ENCODE results near the gene CASP7.

Gene CASP7

DNA sequence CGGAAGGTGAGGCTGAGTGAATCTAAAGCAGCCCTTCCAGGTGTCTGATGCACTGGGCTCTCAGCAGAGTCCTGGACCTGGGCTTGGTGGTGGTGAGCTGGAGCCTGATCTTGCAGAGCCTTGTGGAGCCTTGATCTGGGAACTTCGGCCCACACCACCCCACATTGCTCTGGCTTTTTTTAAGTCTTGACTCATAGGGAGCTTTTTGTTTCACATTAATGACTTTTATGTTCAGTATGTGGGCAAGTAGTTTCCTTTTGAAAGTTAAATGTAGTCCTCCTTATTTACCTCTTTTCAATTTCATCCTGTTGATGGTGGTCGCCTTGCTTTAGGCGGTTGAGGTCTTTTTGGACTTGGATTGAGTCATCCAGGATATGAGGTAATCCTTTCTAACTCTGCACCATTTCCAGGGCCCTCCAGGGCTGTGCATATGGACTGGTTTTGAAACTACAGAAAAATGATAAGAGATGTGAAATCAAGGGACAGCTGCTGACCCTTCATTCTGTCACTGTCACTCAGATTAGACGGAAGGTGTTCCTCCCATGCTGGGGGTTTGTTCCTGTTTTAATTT, 12.9 kb upstream of the CASP7 start:
- DNase-seq: no peak

GRCh38 chr10:113680190-113681111, 739 bp downstream of the CASP7 start:
- peak; percentile 27 for DNase-seq

GRCh38 chr10:113681533-113682470, 2.1 kb downstream of the CASP7 start:
- DNase-seq: peak; percentile 30

DNA sequence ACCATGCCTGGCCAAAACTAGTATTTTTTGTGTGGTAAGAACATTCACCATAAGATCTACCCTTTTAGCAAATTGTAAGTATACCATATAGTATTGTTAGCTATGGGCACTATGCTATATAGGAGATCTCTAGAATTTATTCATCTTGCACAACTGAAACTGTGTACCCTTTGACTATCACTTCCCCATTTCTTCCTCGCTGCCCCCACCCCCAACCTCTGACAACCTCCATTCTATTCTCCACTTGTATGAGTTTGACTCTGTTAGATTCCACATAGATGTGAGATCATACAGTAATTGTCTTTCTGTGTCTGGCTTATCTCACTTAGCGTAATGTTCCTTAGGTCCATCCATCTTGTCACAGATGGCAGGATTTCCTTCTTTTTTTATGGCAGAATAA, 3.6 kb downstream of the CASP7 start:
- DNase-seq: no peak

GRCh38 chr10:113686028-113686427, 6.3 kb downstream of the CASP7 start:
- no peak for DNase-seq

DNA sequence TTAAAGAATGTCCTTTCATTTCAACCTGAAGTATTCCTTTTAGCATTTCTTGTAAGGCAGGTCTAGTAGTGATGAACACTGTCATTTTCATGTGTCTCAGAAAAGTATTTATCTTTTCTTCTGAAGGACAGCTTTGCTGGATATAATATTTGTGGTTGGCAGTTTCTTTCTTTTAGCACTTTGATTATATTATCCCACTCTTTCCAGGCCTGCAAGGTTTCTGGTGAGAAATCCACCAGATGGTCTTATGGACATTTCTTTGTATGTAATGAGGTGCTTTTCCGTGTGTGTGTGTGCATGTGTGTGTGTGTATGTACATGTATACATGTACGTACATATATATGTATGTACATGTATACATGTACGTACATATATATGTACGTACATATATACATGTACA, 7.3 kb downstream of the CASP7 start:
- no peak for DNase-seq

- no peak for DNase-seq
These were observed 9.3 kb downstream of the CASP7 start for GRCh38 chr10:113689057-113689456.

- DNase-seq: no peak
These were observed 9.9 kb downstream of the CASP7 start for GRCh38 chr10:113689574-113689973.

DNA sequence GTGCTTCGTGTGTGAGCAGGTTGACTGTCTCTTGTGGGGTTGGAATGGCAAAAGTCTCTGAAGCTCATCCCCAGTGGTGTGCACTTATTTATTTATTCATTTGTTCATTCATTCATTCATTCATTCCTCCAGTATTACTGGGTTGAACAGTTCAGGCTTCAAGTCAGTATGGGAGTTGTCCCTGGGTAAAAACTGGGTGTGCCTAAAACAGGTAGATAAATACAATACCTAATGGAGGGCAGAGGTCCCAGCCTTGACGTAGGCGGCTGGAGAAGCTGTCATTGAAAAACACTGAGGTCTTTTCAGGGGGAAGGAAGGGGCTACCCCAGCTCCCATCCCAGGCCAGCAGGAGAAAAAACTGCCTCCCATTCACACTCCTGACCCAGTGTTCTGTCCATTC, 11.0 kb downstream of the CASP7 start:
- DNase-seq: no peak

DNA sequence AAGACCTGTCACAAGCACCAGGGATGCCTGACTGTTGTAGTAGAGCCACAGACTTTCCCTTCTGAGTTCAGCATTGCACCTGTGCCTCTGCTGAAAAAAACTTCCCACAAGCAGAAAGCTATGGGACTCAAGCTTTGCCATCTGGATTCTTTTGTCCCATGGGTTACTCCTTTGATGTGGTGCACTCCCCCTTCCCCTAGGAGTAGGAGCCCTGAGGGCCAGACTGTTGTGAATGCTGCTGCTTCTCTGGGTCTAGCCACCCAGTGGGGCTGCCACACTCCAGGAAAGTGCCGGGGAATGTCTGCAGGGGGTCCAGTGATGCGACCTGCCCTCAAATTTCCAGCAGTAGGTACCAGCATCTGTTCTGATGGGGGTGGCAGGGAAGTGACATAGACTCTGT, 11.7 kb downstream of the CASP7 start:
- no peak for DNase-seq

DNA sequence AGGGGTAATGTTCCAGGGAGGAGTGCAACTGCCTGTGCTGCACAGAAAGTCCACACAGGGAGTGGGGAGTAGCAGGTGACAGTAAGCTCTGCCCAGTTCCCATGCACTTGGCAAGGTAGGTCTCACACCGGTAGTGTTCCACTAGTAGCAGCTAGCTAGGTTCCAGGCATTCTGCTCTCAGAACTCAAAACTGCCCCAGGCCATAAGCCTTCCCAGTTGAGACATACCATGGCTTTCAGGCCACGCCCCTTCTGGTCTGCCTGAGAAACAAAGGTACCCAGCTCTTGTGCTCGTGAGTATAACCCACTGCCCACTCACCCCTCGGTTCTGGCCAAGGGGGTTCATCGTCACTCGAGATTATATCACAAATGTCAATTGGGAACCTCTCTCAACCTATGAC, 12.6 kb downstream of the CASP7 start:
- no peak for DNase-seq

DNA sequence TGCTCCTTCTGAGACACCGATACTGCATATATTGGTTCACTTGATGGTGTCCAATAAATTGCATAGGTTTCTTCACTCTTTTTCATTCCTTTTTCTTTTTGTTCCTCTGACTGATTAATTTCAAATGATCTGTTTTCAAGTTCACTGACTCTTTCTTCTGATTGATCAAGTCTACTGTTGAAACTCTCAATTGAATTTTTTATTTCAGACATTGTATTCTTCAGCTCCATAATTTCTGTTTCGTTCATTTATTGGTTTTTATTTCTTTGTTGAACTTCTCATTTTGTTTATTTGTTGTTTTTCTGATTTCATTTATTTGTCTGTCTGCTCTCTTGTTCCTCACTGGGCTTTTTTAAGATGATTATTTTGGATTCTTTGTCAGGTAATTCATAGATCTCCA, 13.6 kb downstream of the CASP7 start:
- DNase-seq: no peak

- no peak for DNase-seq
These were observed 16.0 kb downstream of the CASP7 start for GRCh38 chr10:113695691-113696090.

- DNase-seq: no peak
These were observed 17.9 kb downstream of the CASP7 start for GRCh38 chr10:113697595-113697994.

GRCh38 chr10:113704637-113705343, 25.1 kb downstream of the CASP7 start:
- no peak for DNase-seq

- no peak for DNase-seq
These were observed 25.6 kb downstream of the CASP7 start for GRCh38 chr10:113705344-113705652.

DNA sequence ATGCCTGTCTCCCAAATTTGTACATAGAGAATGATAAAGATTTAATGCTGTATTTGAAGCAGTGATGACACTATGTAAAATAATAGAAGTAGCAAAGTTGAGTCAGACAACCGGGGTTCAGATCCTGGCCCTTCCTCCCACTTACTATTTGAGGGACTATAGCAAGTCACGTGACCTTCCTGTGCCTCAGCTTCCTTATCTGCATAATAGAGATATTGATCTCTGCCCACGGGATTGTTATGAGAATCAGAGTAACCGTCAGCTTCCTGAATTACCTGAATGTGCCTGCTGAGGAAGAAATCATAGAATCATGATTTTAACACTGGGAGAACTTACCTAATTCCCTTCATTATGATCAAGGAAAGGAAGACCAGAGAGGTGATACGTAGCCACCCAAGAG, 26.9 kb downstream of the CASP7 start:
- no peak for DNase-seq

- no peak for DNase-seq
These were observed 28.9 kb downstream of the CASP7 start for GRCh38 chr10:113708640-113709039.

- no peak for DNase-seq
These were observed 29.6 kb downstream of the CASP7 start for GRCh38 chr10:113709221-113709838.

DNA sequence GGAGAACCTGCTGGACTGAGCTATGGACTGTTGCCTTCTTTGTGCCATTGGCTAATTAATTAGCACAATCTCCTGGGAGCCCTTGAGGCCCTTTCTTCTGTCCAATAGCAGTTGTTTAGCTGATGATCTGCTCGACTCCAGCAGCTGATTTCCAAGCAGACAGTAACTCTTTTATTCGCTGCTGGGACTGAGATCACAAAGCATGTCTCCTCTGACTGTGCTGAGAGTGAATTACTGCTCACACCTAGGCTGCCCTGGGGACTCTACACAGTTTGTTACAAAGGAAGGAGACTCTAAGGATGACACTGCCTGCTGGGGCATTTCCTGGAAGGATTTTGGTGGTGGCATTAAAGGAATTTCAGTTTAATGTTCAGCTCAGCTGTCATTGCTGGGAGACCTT, 31.4 kb downstream of the CASP7 start:
- DNase-seq: no peak

GRCh38 chr10:113712024-113712423, 32.3 kb downstream of the CASP7 start:
- no peak for DNase-seq
